ENCODE data around the gene RPAP3.

The RPAP3 gene

DNA sequence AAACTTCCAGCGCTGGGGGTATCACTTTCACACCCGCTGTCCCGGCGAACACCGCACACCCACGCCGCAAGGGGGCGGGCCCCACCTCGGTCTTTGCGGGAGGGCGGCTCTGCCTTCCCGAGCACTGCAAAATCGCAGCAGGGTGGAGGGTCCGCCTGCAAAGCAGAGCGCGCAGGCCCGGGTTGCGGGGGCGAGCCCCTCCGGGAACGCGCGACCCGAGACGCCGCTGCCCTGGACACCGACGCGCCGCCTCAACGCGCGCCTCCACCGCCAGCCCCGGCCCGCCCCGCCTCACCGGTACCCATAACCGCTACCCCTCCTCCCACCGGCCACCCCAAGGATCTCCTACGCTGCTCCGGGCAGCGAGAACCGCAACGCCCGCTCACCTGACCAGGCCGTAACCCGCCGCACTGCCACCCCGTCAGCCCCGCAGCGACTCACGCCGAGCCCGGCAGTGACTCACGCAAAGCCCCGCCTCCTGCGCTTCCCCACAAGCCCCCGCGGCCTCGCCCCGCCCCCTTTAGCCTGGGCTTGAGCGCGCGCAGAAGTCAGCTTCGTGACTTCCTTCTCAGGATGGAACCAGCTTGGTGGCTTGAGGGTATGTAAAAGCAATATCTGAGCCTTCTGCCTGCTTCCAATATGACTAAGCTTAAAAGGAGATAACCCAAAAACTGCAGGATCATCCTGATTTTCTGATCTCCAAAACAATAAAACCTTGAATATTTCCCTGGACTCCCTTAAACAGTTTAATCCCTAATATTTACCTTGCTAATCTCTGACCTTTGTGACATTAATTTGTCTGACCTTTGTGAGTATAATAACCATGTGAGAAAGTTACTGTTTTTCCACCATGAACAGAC is at the start of gene RPAP3:
Gene RPAP3 (minus strand): TSS at position 465 of the 860 bp plus-strand sequence. CDS start 3,190 bp downstream, outside the sequence.
- DNase-seq, result peak; percentile 99

DNA sequence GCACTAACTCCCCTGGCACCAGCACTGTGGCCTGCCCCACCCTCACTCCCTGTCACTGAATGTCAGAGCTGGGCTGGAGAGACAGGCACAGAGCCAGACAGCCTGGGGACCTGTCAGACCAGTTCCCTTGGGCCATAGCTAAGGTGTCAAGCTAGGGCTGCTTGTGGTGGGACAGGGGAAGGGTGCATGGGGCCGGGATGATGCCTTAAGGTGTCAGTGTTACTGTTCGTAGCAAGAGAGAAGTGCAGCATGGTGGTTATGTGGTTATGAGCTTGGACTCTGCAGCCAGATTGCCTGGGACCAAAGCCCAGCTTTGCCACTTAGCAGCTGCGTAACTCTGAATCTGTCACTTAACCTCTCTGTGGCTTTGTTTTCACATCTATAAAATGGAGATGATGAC is 49.1 kb upstream of the RPAP3 start:
- DNase-seq, result no peak

GRCh38 chr12:47754126-47754525 is 48.3 kb upstream of the RPAP3 start:
- no peak for DNase-seq

GRCh38 chr12:47753021-47754001 is 47.5 kb upstream of the RPAP3 start:
- no peak for DNase-seq

GRCh38 chr12:47752552-47752951 is 46.7 kb upstream of the RPAP3 start:
- no peak for DNase-seq

DNA sequence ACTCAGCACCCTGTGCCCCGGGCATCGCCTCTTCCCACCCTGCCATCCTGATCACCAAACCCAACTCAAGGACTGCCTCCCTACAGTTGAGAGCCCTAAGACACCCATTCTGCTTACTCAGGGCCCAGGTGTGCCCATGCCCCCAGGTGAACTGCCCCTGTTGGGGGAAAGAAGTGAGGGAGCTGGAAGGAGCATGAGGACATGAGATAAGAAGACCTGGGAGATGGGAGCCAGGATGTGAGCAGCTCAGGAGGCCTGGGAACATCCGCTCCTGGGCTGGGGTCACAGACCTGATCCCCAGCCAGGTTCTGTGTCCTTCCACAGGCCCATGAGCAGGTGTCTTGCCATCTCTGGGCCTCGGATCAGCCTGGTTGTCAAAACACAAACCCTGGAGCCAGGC is 46.3 kb upstream of the RPAP3 start:
- DNase-seq, result no peak

- DNase-seq, result no peak
Measured at GRCh38 chr12:47751561-47751960, 45.7 kb upstream of the RPAP3 start.

- DNase-seq, result no peak
Measured at GRCh38 chr12:47750916-47751470, 45.2 kb upstream of the RPAP3 start.

GRCh38 chr12:47750229-47750798 is 44.5 kb upstream of the RPAP3 start:
- DNase-seq, result no peak

DNA sequence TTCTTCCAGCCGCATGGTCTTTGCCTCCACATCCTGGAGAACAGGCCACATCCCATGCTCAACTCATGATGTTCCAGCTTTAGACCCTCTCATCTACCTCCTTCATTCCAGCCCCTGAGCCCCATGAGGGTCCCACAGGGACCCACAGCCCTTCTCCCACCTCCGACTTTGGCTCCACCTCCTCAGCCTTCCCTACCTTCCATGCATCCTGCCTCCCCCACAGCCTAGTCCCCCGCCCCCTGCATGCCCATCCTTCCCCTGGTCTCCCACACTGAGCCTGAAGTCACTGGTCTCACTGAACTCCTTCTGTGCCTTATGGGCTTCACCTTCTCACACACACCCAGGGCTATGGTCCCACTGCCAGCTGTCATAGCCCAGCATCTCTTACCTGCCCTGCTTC is 43.1 kb upstream of the RPAP3 start:
- DNase-seq, result no peak

DNA sequence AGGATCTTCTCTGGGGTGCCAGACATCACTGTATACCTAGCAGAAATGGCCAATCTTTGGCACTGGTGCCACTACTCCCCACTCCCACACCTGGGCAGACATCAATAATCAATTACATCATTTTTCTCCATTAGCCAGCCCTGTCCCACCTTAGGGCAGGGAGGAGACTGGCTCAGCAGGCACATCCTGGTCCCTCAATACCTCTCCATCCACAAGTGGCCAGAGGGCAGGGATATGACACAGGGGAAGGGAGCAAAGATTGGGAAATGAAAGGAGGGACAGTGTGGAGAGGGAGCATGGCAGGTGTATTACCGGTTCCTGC is 42.6 kb upstream of the RPAP3 start:
- DNase-seq, result no peak

GRCh38 chr12:47747596-47748506 is 42.0 kb upstream of the RPAP3 start:
- no peak for DNase-seq

DNA sequence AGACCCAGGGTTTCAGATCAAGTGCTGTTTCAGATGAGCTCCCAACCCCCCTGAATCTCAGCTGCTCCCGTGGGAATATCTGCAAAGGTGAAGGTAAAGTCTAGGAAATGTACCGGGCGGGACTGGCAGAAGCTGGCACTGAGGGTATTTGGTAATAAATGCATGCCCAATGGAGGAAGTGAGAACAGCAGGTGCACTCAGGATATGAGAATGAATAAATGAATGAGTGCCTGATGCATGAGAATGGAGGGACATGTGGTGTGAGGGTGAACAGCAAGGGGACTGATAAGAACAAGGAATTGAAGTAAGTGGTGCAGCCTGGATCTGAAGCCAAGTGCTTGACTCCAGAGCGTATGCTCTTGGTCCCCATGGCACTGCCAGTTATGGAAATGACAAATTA is 41.3 kb upstream of the RPAP3 start:
- no peak for DNase-seq

- DNase-seq, result no peak
Measured at GRCh38 chr12:47746523-47746922, 40.7 kb upstream of the RPAP3 start.

DNA sequence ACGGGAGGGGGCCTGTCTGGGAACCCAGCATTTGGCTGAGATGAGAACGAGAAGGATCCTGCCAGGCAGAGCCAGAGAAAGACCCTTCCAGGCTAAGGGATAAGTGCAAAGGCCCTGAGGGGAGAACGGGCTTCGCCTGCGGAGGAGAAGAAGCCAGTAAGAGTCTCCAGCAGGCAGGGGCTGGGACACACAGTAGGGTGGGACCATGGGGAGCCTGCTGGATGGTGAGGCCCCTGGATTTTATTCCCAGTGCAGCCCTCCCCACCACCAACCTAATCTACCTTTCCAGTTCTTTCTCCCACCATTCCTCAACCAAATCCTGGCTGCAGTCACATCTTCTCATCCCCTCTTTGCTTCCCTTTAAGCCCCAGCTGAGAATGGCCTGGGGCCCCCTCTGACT is 40.2 kb upstream of the RPAP3 start:
- DNase-seq, result no peak

DNA sequence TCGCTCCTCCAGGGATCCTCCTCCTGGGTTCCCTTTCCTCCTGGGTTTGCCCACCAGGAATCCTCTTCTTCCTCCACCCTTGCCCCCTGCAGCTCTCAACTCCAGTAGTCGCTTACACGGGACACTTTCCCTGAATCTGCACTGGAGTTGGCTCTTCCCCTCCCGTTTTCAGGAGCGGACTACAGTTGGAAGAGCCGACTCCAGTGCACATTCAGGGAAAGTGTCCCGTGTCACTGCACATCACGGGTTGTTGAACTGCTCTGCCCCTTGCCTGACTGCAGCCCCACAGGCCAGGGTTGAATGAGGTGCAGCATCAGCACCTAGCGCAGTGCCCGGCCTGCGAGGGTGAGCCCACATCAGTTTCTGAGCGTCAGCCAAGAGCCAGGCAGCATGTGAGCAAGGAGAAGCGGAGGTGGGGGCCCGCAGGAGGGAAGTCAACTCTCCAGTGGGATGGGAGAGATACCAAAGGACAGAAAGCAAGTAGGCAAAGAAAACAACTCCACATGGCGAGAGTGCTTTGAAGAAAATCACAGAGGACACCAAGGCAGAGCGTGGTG is 39.7 kb upstream of the RPAP3 start:
- DNase-seq, result no peak

- DNase-seq, result no peak
Measured at GRCh38 chr12:47744778-47745436, 39.1 kb upstream of the RPAP3 start.

DNA sequence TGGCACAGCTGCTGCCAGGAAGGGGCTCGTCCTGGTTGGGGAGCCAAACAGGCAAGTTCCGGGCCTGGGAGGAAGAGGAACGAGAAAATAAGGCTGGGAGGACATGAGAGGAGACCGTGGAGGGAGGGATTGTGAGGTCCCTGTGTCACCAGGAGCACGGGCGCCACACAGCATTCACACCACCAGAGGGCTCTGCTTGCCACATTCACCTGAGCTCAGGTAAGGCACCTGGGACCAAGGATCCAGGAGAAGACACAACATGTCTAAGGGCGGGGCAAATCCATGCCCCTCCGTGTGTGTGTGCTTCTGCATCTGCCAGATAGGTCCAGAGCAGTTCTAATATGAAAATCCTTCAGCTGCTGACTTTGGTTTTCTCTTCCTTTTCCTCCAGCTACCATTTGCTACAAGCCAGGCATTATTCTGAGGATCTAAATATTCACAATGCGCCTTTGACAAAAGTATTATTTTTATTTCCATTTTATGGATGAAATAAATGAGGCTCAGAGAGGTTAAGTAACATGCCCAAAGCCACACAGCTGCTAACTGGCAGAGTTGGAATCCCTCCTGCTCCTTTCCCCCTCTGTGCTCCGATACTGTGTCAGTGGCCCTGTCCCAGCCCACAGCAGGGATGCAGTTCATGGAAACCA is 38.3 kb upstream of the RPAP3 start:
- DNase-seq, result peak; percentile 76

DNA sequence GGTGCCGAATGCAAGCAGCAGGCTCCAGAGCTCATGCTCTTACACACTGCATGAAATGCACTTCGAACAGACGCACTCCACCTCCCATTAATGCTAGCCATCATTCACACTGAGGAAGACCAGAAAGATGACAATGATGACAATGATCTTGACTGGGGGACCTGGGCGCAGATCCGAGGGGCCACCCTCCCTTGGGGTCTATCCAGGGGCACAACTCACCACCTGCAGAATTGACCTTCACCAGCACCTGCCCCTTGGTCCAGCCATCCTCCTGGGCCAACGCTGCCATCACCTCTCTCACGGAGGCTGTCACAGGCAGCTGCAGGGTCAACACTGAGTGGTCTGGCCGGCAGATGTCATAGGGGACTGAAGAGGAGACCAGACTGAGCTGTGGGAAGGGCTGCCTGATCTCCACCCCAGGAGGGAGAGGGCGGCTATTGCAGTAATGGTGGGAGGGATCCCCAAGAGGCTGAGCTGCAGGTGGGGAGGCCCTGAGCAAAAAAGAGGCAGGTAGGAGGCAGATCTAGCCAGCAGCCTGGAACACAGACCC is 37.6 kb upstream of the RPAP3 start:
- no peak for DNase-seq

- DNase-seq, result peak; percentile 92
Measured at GRCh38 chr12:47742253-47742825, 36.5 kb upstream of the RPAP3 start.
